Measurements from ENCODE around the gene HSF4. TPM values are rescaled to one million over a fixed set of nuclear protein-coding genes. Genes with fewer than 3 reads are reported as not detected.
A peak's percentile ranks its signal among the peaks of the same experiment; 100 is the strongest.

HSF4 gene
- total RNA-seq, 3 donors from 2014 or later (not counting 1 experiment from before 2014, with no cell fraction given) = 6.9 to 8.3 (median 7.3) TPM

DNA sequence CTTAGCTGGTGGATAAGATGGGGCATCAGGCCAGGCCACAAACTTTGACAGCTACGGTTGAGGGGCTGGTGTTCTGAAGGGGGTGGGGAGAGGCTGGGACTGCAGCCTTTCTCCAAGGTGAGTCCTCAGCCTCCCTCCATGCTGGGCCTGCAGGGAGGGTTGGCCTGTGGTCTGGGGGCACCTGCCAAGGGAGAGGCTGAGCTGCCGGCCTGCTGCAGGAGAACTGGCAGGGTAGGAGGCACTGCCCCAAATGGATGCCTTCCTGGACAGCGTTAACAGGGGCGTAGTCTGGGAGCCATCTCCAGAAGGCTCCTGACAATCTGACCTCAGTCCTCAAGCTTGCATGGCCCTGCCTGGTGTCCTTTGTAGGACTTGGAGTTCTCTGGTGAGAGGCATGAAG is 39.5 kb downstream of the HSF4 start:
- no peak overlapping the region for H3K27ac Mint-ChIP-seq

DNA sequence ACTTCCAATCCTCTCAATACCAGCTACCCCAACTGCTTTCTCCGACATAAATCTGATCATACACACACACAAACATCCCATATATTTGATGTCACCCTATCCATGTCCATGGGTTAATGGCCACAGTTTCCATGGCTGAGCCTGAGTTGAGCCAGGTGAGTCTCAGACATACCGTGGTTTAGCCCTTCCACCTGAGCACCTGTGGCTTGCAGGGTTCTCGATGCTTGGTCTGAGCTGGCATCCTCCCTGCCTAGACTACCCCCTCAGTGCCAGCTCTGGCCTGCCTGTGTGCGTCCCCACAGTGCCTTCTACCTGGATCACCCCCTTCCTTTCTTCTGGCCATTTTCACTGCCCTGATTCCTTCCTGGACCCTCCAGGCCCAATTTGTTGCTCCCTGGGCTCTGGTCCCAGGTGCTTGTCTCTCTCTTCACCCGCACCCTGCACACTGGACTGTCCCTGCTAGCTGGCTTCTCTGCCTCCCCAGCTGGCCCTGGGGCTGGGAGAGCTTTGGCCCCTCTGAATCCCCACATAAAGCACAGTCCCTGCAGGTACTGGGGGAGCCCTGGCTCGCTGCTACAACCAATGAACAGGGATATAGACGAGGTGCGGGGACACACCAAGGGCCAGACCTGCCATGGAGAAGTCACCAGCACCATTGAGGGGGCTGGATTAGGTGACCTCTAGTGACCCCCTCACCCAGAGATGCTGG is 41.7 kb downstream of the HSF4 start:
- intact Hi-C loops (cut with micrococcal nuclease) = no loop called here
- DNase-seq = no peak
- Mint-ChIP-seq H3K4me3 (no peak overlapping the region), H3K27ac (peak overlapping the region in 1 of 2 donors; percentile 19), H3K4me1 (peaks cover 4 to 15% of the 10 kb centered on the region in 2 donors), H3K36me3 (no peaks in the 10 kb centered on the region), H3K9me3 (no peaks in the 10 kb centered on the region), H3K27me3 (ENCODE audit: low read depth in 2 of 2) (no peaks in the 10 kb centered on the region)
- H3K36me3 ChIP-seq (ENCODE audit: control insufficient read depth, insufficient read depth, low read length) = peaks cover 22% of the 10 kb centered on the region
- no peaks in the 10 kb centered on the region for H3K4me1 ChIP-seq (ENCODE audit: control insufficient read depth, insufficient read depth, low read length)
- WGBS (ENCODE audit: insufficient coverage) = 97% methylated on average over 8 of the region's 8 CpGs
- no peak overlapping the region for H3K4me3 ChIP-seq (ENCODE audit: low read length)
- no peaks in the 10 kb centered on the region for H3K27me3 ChIP-seq (ENCODE audit: control insufficient read depth, insufficient read depth, low read length)
- TF ChIP-seq, protein P1, sequence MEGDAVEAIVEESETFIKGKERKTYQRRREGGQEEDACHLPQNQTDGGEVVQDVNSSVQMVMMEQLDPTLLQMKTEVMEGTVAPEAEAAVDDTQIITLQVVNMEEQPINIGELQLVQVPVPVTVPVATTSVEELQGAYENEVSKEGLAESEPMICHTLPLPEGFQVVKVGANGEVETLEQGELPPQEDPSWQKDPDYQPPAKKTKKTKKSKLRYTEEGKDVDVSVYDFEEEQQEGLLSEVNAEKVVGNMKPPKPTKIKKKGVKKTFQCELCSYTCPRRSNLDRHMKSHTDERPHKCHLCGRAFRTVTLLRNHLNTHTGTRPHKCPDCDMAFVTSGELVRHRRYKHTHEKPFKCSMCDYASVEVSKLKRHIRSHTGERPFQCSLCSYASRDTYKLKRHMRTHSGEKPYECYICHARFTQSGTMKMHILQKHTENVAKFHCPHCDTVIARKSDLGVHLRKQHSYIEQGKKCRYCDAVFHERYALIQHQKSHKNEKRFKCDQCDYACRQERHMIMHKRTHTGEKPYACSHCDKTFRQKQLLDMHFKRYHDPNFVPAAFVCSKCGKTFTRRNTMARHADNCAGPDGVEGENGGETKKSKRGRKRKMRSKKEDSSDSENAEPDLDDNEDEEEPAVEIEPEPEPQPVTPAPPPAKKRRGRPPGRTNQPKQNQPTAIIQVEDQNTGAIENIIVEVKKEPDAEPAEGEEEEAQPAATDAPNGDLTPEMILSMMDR (IDR thresholded peaks at IDR 0.05) = no peak
- ATAC-seq = no peak
- no peaks in the 10 kb centered on the region for H3K9me3 ChIP-seq (ENCODE audit: control insufficient read depth, insufficient read depth, low read length)
- H3K27ac ChIP-seq (ENCODE audit: low read length) = no peak overlapping the region

More for the DNA sequence above, 39.5 kb downstream of the HSF4 start:
- no peak overlapping the region for H3K4me3 ChIP-seq (ENCODE audit: low read length)
- WGBS (ENCODE audit: insufficient coverage) = 75% methylated on average over 4 of the region's 4 CpGs
- no peaks in the 10 kb centered on the region for H3K36me3 Mint-ChIP-seq
- intact Hi-C loops (cut with micrococcal nuclease) = no loop called here
- ATAC-seq = no peak
- no peak overlapping the region for H3K4me3 Mint-ChIP-seq
- H3K27me3 ChIP-seq (ENCODE audit: control insufficient read depth, insufficient read depth, low read length) = no peaks in the 10 kb centered on the region
- DNase-seq = no peak
- no peaks in the 10 kb centered on the region for H3K9me3 Mint-ChIP-seq
- peaks cover 28% of the 10 kb centered on the region for H3K36me3 ChIP-seq (ENCODE audit: control insufficient read depth, insufficient read depth, low read length)
- H3K27ac ChIP-seq (ENCODE audit: low read length) = no peak overlapping the region
- TF ChIP-seq, protein P1 (IDR thresholded peaks at IDR 0.05) = no peak
- no peaks in the 10 kb centered on the region for H3K9me3 ChIP-seq (ENCODE audit: control insufficient read depth, insufficient read depth, low read length)
- peaks cover 4 to 9% of the 10 kb centered on the region in 2 donors for H3K4me1 Mint-ChIP-seq
- H3K4me1 ChIP-seq (ENCODE audit: control insufficient read depth, insufficient read depth, low read length) = no peaks in the 10 kb centered on the region
- H3K27me3 Mint-ChIP-seq (ENCODE audit: low read depth in 2 of 2) = no peaks in the 10 kb centered on the region

DNA sequence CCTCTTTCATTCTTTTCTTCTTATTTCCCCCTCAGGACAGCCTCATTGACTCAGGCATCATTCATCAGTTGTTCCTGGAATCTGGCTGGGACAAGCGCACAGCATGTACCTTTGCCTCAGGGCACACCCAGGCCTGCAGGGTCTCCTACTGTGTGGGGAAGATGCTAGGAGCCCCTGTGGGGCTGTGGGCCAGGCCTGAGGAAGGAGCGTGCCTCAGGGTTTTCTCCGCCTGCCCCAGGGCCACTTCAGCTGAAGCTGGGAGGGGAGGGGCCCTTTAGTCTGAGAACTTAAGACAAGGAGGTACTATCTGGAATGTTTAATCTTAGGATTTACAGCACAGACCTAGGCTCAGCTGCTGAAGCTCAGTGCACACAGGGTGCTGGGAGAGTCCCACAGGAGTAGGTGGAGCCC is 42.3 kb downstream of the HSF4 start:
- Mint-ChIP-seq H3K4me1 (peaks cover 4 to 15% of the 10 kb centered on the region in 2 donors), H3K4me3 (no peak overlapping the region), H3K27me3 (ENCODE audit: low read depth in 2 of 2) (no peaks in the 10 kb centered on the region), H3K27ac (no peak overlapping the region), H3K9me3 (no peaks in the 10 kb centered on the region), H3K36me3 (no peaks in the 10 kb centered on the region)
- Histone ChIP-seq H3K4me1 (ENCODE audit: control insufficient read depth, insufficient read depth, low read length) (no peaks in the 10 kb centered on the region), H3K27ac (ENCODE audit: low read length) (no peak overlapping the region), H3K9me3 (ENCODE audit: control insufficient read depth, insufficient read depth, low read length) (no peaks in the 10 kb centered on the region), H3K4me3 (ENCODE audit: low read length) (no peak overlapping the region), H3K36me3 (ENCODE audit: control insufficient read depth, insufficient read depth, low read length) (peaks cover 16% of the 10 kb centered on the region), H3K27me3 (ENCODE audit: control insufficient read depth, insufficient read depth, low read length) (no peaks in the 10 kb centered on the region)
- intact Hi-C loops (cut with micrococcal nuclease) = no loop called here
- ATAC-seq (no peak), DNase-seq (no peak)
- TF ChIP-seq, protein P1 (IDR thresholded peaks at IDR 0.05) = no peak
- 97% methylated on average over 3 of the region's 3 CpGs for WGBS (ENCODE audit: insufficient coverage)

Measured in natural killer cell (primary cell).